ENCODE results near the gene DOCK1.

DNA sequence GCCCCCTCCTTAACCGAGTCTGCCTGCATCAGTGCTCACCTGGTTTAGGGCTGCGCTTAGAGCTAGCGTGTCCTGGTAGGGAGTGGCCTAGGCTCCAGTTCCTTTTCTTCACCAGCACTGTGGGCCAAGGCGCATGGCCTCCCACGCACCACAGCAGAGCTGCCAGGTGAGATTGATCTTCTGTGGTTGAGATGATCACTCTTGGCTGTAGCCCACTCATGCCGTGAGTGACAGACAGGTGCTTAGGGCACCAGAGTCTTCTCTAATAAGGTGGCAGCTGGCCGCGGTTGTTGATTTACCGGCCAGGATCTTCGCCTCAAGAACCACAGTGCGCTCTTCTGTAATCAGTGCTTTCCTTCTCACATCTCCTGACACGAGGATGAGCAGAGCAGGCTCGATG is 448.3 kb downstream of the DOCK1 start:
- TF ChIP-seq POLR2AphosphoS5 (IDR thresholded peaks at IDR 0.05) (no peak), POLR2A (IDR thresholded peaks at IDR 0.05) (no peak)
- TF ChIP-seq, protein P1, sequence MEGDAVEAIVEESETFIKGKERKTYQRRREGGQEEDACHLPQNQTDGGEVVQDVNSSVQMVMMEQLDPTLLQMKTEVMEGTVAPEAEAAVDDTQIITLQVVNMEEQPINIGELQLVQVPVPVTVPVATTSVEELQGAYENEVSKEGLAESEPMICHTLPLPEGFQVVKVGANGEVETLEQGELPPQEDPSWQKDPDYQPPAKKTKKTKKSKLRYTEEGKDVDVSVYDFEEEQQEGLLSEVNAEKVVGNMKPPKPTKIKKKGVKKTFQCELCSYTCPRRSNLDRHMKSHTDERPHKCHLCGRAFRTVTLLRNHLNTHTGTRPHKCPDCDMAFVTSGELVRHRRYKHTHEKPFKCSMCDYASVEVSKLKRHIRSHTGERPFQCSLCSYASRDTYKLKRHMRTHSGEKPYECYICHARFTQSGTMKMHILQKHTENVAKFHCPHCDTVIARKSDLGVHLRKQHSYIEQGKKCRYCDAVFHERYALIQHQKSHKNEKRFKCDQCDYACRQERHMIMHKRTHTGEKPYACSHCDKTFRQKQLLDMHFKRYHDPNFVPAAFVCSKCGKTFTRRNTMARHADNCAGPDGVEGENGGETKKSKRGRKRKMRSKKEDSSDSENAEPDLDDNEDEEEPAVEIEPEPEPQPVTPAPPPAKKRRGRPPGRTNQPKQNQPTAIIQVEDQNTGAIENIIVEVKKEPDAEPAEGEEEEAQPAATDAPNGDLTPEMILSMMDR (IDR thresholded peaks at IDR 0.05) = no peak
